ENCODE results near the gene MYL3. TPM values are rescaled to one million over a fixed set of nuclear protein-coding genes. Genes with fewer than 3 reads are reported as not detected.
"Not testable (repeated sequence)": the region's sequence is repeated elsewhere in the genome, so short reads cannot be mapped to it uniquely, and the experiment has no call there.

Gene MYL3
- total RNA-seq, 1 experiment from 2014 or later, result not detected

GRCh38 chr3:46811615-46812236 lies 51.5 kb downstream of the MYL3 start:
- no peak for DNase-seq (ENCODE audit: low read depth)
- in situ Hi-C loops (cut with HindIII; ENCODE audit: low pct_unique_long_range_greater_than_20kb, low sequenced_read_pairs), result no loop called here

- in situ Hi-C loops (cut with HindIII; ENCODE audit: low pct_unique_long_range_greater_than_20kb, low sequenced_read_pairs); DNase-seq (ENCODE audit: low read depth): not testable (repeated sequence)
These were observed 54.5 kb downstream of the MYL3 start for GRCh38 chr3:46808766-46809165.

Other genes starting within 250 kb of the MYL3 start
- 2.1 and 3.9 TPM in 2 replicates for gene ALS2CL, start 169.8 kb downstream of the MYL3 start, total RNA-seq (2014; rRNA removed; shearing (Covaris generic); ENCODE audit: low replicate concordance)
- gene TMIE, start 162.1 kb downstream of the MYL3 start, total RNA-seq (2014; rRNA removed; shearing (Covaris generic); ENCODE audit: low replicate concordance), result not detected in 2 replicates
- not detected in 2 replicates for gene PRSS50, start 145.6 kb downstream of the MYL3 start, total RNA-seq (2014; rRNA removed; shearing (Covaris generic); ENCODE audit: low replicate concordance)
- 3.1 and 3.3 TPM in 2 replicates for gene PTH1R, start 14.3 kb upstream of the MYL3 start, total RNA-seq (2014; rRNA removed; shearing (Covaris generic); ENCODE audit: low replicate concordance)
- gene CCDC12, start 113.3 kb upstream of the MYL3 start, total RNA-seq (2014; rRNA removed; shearing (Covaris generic); ENCODE audit: low replicate concordance), result 28.0 and 36.0 TPM in 2 replicates
- 6.9 and 9.6 TPM in 2 replicates for gene NBEAL2, start 116.2 kb upstream of the MYL3 start, total RNA-seq (2014; rRNA removed; shearing (Covaris generic); ENCODE audit: low replicate concordance)